ENCODE data around the gene VTI1A.

Gene VTI1A

DNA sequence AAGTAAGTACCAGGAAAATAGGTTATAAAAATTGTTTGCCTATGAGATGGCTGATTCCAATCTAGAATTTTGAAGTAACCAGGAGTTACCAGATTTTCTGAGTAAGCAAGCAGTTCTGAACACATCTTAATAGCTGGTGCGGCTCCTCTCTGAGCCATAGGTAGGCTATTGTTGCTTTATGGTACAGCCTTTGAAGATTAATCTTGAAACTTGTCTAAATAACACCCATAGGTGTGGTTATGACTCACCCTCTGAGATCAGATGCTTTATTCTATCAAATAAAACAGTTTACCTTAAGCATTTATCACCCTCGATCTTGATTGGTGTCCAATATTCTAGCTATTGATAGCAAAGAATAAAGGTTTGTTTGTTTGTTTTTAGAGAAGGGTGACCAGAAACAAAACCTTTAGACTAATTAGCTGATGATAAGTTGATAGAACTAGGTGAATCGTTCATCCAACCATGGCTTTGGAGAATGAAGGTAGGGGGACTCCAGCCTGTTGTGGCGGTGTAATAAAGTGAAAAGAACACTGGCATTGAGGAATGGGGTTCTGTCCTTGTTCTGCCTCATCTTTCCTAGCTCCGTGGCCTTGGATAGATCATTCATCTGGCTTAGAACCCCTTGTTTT, 72.2 kb downstream of the VTI1A start:
- no peak overlapping the region for H3K4me3 ChIP-seq (IDR thresholded peaks at IDR 0.05; ENCODE audit: insufficient read depth, low read depth, low read length)
- no peaks in the 10 kb centered on the region for H4K20me1 ChIP-seq (ENCODE audit: insufficient read depth)
- no peaks in the 10 kb centered on the region for H3K79me2 ChIP-seq (ENCODE audit: insufficient read depth, low read depth)
- TF ChIP-seq CTCF (conservative IDR thresholded peaks at IDR 0.05; ENCODE audit: low read depth, low read length), result no peak
- no peaks in the 10 kb centered on the region for H3K36me3 ChIP-seq (ENCODE audit: insufficient read depth)
- no peaks in the 10 kb centered on the region for H3K4me1 ChIP-seq (ENCODE audit: low read depth, poor library complexity, severe bottlenecking)
- H3K27ac ChIP-seq, result no peak overlapping the region
- no peaks in the 10 kb centered on the region for H3K27me3 ChIP-seq (ENCODE audit: insufficient read depth, low read depth)
- H2AFZ ChIP-seq (ENCODE audit: low read depth), result no peak overlapping the region
- H3K4me2 ChIP-seq, result no peak overlapping the region
- H3K9ac ChIP-seq, result no peak overlapping the region

GRCh38 chr10:112520914-112521313, 73.9 kb downstream of the VTI1A start:
- H3K27me3 ChIP-seq (ENCODE audit: insufficient read depth, low read depth), result no peaks in the 10 kb centered on the region
- H3K79me2 ChIP-seq (ENCODE audit: insufficient read depth, low read depth), result no peaks in the 10 kb centered on the region
- no peak overlapping the region for H3K4me2 ChIP-seq
- no peak overlapping the region for H2AFZ ChIP-seq (ENCODE audit: low read depth)
- H4K20me1 ChIP-seq (ENCODE audit: insufficient read depth), result no peaks in the 10 kb centered on the region
- no peaks in the 10 kb centered on the region for H3K36me3 ChIP-seq (ENCODE audit: insufficient read depth)
- no peaks in the 10 kb centered on the region for H3K4me1 ChIP-seq (ENCODE audit: low read depth, poor library complexity, severe bottlenecking)
- no peak overlapping the region for H3K27ac ChIP-seq
- no peak for TF ChIP-seq CTCF (conservative IDR thresholded peaks at IDR 0.05; ENCODE audit: low read depth, low read length)
- no peak overlapping the region for H3K4me3 ChIP-seq (IDR thresholded peaks at IDR 0.05; ENCODE audit: insufficient read depth, low read depth, low read length)
- H3K9ac ChIP-seq, result no peak overlapping the region

DNA sequence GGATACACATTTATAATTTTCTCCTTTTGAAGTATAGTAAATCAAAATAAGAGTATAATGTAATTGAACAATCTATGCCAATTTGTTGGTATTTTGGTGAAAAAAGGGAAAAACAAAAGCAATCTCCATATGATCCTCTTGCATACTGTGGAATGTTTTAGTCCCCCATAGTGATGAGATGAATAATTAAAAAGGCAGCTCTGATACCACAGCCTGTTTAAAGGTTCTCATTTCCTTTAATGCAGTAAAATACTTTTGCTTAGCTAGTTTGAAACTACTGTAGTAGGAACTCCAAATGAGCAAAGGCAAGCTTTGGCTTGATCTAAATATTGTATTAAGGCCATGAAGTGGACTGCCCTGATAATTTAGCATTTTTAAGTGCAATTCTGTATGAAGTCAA, 77.6 kb downstream of the VTI1A start:
- Histone ChIP-seq H2AFZ (ENCODE audit: low read depth) (no peak overlapping the region), H3K9ac (no peak overlapping the region), H3K27me3 (ENCODE audit: insufficient read depth, low read depth) (no peaks in the 10 kb centered on the region), H4K20me1 (ENCODE audit: insufficient read depth) (no peaks in the 10 kb centered on the region), H3K4me3 (IDR thresholded peaks at IDR 0.05; ENCODE audit: insufficient read depth, low read depth, low read length) (no peak overlapping the region), H3K27ac (no peak overlapping the region), H3K4me2 (no peak overlapping the region), H3K36me3 (ENCODE audit: insufficient read depth) (no peaks in the 10 kb centered on the region), H3K4me1 (ENCODE audit: low read depth, poor library complexity, severe bottlenecking) (no peaks in the 10 kb centered on the region), H3K79me2 (ENCODE audit: insufficient read depth, low read depth) (no peaks in the 10 kb centered on the region)
- no peak for TF ChIP-seq CTCF (conservative IDR thresholded peaks at IDR 0.05; ENCODE audit: low read depth, low read length)

GRCh38 chr10:112525200-112525599, 78.2 kb downstream of the VTI1A start:
- H3K36me3 ChIP-seq (ENCODE audit: insufficient read depth), result no peaks in the 10 kb centered on the region
- no peaks in the 10 kb centered on the region for H3K4me1 ChIP-seq (ENCODE audit: low read depth, poor library complexity, severe bottlenecking)
- no peaks in the 10 kb centered on the region for H3K79me2 ChIP-seq (ENCODE audit: insufficient read depth, low read depth)
- H3K4me2 ChIP-seq, result no peak overlapping the region
- H3K27ac ChIP-seq, result no peak overlapping the region
- no peak for TF ChIP-seq CTCF (conservative IDR thresholded peaks at IDR 0.05; ENCODE audit: low read depth, low read length)
- H3K4me3 ChIP-seq (IDR thresholded peaks at IDR 0.05; ENCODE audit: insufficient read depth, low read depth, low read length), result no peak overlapping the region
- no peaks in the 10 kb centered on the region for H3K27me3 ChIP-seq (ENCODE audit: insufficient read depth, low read depth)
- H2AFZ ChIP-seq (ENCODE audit: low read depth), result no peak overlapping the region
- no peaks in the 10 kb centered on the region for H4K20me1 ChIP-seq (ENCODE audit: insufficient read depth)
- H3K9ac ChIP-seq, result no peak overlapping the region
